Astrocyte of the cerebellum (primary cell): ENCODE measurements around the gene SLX9.
A peak's percentile ranks its signal among the peaks of the same experiment; 100 is the strongest.

Experiments
- DNase-seq: peaks from one replicate; pipeline ENCODE4 v3.0.0-alpha.2; 2011; ENCODE audit warnings: low read depth
- H3K4me3 ChIP-seq: 2 replicates; pipeline ENCODE4 v1.5.1; 2011; ENCODE audit warnings: mild to moderate bottlenecking, low read depth, low read length, moderate library complexity
- in situ Hi-C: cut with HindIII; loops from 2 replicates; pipeline ENCODE4 v1.10.0; 2017; ENCODE audit warnings: low sequenced_read_pairs
- TF ChIP-seq, protein P1 (sequence below): IDR thresholded peaks from 2 replicates; pipeline ENCODE4 v1.5.1; 2012; ENCODE audit warnings: low read length, low read depth, moderate library complexity, mild to moderate bottlenecking; ENCODE audit errors: missing control alignments

Gene SLX9

DNA sequence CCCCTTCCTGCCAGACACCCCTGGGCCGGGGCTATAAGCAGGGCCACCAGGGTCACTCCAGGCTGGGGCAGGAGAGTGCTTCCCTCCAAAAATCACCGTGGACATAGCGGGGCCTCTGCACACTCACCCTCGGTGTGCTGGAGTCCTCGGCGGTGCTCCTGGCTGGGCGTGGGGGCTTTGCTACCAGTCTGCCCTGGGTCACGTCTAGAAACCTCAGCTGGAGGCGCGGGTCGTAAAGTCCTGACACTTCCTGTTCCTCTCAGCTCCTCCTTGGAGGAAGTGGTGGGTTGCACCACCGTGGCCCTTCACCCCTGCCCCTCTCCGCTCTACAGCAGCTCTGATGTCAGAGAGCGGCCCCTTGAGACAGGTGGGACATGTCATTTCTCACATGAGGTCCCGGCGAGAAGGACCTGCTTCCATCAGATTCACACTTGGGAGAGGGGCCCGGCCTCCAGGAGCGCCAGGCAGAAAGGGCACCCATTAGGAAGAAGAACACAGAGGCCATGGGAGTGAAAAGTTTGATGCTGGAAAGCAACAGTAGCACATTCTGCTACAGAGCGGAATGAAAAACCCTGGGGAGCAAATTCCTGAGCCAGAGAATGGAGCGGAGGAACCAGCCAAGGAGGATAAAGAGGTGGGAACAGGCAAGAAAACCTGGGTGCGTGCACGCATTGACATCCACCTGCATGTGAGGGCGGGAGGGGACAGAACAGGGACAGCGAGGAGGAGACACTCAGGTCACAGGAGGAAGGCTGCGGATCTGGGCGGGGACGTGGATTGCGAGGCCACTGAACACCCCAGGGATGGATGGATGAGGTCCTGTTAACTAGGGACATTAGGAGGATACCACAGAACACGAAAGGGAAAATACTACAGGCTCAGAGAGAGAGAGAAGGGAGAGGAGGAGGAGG lies 18.9 kb upstream of the SLX9 start, which contains the start of gene ITGB2:
Gene ITGB2 (minus strand): TSS at position 206 of the 911 bp plus-strand sequence. CDS start 10,117 bp downstream, outside the sequence.
- TF ChIP-seq, protein P1, sequence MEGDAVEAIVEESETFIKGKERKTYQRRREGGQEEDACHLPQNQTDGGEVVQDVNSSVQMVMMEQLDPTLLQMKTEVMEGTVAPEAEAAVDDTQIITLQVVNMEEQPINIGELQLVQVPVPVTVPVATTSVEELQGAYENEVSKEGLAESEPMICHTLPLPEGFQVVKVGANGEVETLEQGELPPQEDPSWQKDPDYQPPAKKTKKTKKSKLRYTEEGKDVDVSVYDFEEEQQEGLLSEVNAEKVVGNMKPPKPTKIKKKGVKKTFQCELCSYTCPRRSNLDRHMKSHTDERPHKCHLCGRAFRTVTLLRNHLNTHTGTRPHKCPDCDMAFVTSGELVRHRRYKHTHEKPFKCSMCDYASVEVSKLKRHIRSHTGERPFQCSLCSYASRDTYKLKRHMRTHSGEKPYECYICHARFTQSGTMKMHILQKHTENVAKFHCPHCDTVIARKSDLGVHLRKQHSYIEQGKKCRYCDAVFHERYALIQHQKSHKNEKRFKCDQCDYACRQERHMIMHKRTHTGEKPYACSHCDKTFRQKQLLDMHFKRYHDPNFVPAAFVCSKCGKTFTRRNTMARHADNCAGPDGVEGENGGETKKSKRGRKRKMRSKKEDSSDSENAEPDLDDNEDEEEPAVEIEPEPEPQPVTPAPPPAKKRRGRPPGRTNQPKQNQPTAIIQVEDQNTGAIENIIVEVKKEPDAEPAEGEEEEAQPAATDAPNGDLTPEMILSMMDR = no peak
- H3K4me3 ChIP-seq = no peak within 1 kb of the TSS
- no peak for DNase-seq
- in situ Hi-C loops = no loop called here

DNA sequence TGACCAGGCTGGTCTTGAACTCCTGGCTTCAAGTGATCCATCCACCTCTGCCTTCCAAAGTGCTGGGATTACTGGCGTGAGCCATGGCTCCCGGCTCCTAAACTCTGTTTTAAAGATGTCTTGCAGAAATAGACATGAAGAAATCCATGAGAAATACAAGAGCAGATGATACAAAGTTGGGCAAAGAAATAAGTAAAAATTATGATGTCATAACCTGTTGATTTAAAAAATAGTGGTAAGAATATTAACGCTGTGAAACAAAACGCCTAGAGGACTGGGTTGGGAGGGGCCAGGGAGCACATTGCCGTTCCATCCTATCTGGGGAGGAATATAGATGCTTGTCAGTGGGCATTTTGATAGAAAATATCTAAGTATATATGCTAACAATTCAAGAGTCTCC lies 17.9 kb upstream of the SLX9 start:
- no peak overlapping the region for H3K4me3 ChIP-seq

DNA sequence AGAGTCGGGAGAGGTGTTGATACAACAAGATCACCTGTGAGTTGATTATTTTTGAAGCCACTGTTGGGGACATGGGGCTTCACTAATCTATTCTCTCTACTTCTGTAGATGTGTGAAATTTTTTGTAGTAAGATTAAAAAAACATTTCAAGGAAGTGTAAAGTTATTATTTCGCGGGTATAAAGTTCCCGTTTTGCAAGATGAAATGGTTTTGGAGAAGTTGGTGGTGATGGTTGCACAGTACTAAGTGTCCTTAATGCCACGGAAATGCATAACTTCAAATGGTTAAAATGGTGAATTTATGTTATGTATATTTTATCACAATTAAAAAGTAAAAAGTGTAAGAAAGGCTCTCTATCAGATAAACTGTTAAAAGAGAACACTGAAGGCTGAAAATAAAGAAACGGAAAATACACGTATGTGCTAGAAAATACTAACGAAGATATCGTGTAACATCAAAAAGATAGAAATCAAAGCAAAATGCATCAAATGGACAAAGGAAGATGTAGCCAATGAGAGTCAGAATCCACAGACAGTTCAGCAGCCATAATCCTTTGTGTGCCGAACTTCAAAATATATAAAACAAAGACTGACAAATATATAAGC lies 16.2 kb upstream of the SLX9 start:
- in situ Hi-C loops = no loop called here
- DNase-seq = no peak
- TF ChIP-seq, protein P1 = no peak
- no peak overlapping the region for H3K4me3 ChIP-seq

More for the DNA sequence above, 17.9 kb upstream of the SLX9 start:
- DNase-seq = no peak
- TF ChIP-seq, protein P1 = no peak
- in situ Hi-C loops = no loop called here

DNA sequence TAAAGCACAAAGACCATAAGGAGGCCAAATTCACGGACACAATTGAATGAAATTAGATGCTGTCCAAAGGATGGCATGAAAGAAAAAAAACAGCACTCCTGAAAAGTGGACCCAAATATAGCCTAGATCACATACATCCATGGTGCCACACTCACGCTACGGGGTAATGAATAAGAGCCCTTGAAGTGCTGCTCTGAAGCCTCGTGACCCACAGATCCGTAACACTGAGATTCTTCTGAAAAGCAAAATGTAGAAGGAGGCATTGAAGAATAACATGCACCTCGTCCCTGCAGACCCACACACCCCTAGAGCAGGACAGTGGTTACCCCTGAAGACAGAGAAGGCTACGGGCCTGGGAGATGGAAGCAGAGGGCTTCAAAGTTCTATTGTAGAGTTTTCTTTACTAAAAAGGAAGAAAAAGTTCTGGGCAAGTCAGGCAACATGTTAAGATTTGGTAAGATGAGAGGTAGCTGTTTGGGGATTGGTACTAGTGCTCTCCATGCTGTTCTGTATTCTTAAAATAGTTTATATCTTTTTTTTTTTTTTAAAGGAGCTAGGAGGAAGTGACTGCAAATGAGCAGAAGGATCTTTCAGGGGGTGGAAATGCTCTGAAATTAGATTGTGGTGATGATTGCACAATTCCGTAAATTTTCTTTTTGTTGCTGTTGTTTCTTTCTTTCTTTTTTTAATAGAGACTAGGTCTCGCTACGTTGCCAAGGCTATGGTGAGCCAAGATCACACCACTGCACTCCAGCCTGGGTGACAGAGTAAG lies 15.0 kb upstream of the SLX9 start:
- DNase-seq = peak; percentile 42
- TF ChIP-seq, protein P1 = no peak
- no peak overlapping the region for H3K4me3 ChIP-seq
- in situ Hi-C loops = no loop called here

DNA sequence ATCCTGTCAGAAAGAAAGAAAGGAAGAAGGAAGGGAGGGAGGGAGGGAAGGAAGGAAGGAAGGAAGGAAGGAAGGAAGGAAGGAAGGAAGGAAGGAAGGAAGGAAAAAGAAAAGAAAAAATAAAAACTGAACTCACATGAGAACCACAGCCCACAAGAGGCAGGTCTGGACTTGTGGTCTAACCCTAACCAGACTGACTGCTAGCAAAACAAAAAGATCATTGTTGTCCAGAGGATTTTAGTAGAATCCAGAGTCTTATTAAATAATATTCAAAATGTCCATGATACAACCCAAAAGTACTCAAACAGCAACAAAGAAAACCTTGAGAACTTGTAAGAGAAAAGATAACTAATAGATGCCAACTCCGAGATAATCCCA lies 14.5 kb upstream of the SLX9 start:
- H3K4me3 ChIP-seq = no peak overlapping the region
- in situ Hi-C loops = no loop called here
- no peak for DNase-seq
- TF ChIP-seq, protein P1 = no peak
